K562 (cell line): ENCODE results near the gene ADAMTS2. TPM values are rescaled to one million over a fixed set of nuclear protein-coding genes. Genes with fewer than 3 reads are reported as not detected.

ENCODE experiments used
- ATAC-seq: fragments of 200-7000 bp; cut with Tn5 transposase; 3 replicates; pipeline ENCODE4 v1.9.1; 2020; ENCODE audit warnings: moderate library complexity
- BruUV-seq: library from RNA; stranded (reverse); fragments of 400-500 nt; replicated peaks from 2 replicates; lab custom pipeline; 2021; lab: Mats Ljungman, UMichigan
- CTCF ChIA-PET: fragments of 300-600 bp; formaldehyde crosslinking; extraction: SDS; loops from one replicate; lab custom pipeline; 2021; ENCODE audit warnings: low intra/inter-chr PET ratio; lab: Yijun Ruan, JAX
- POLR2A ChIA-PET: fragments of 300-600, 350-650 bp; sonication (Branson Sonifier 250); formaldehyde crosslinking; extraction: SDS; loops from one replicate; lab custom pipeline; 2021; ENCODE audit warnings: antibody characterized with exemption, inconsistent platforms; lab: Yijun Ruan, JAX
- DNase-seq, 4 experiments: peaks; one replicate each; pipeline versions ENCODE4 v3.0.0 to v3.0.0-alpha.2; 2011 to 2018; ENCODE audit warnings: low spot score in 3 of 4, mixed read lengths in 3 of 4; ENCODE audit errors: extremely low read depth in 1 of 4
- FAIRE-seq: peaks from 2 replicates; lab custom pipeline; 2011; peaks lifted over from hg19 to GRCh38; lab: Jason Lieb, UNC
- H2AFZ ChIP-seq: 2 replicates; pipeline ENCODE4 v1.6.0; 2011; ENCODE audit warnings: low read depth, low read length, control low read depth, inconsistent platforms
- H3K27ac ChIP-seq: fragments of 200-600 bp; 3 replicates; pipeline ENCODE4 v1.8.0; 2011; ENCODE audit warnings: low read depth, mild to moderate bottlenecking, control low read depth, inconsistent platforms, low read length, moderate library complexity, mixed read lengths; ENCODE audit errors: extremely low read depth
- H3K27me3 ChIP-seq, 2 experiments: fragments of 300-600 bp in 1 of 2; 2 replicates in 1 of 2; 3 replicates in 1 of 2; pipeline versions ENCODE4 v1.6.0 to v1.8.0; 2011; ENCODE audit warnings: inconsistent platforms in 2 of 2, low read length in 2 of 2, mild to moderate bottlenecking in 1 of 2, mixed read lengths in 1 of 2, moderate library complexity in 1 of 2; ENCODE audit not compliant: control insufficient read depth in 2 of 2, insufficient read depth in 2 of 2
- H3K36me3 ChIP-seq: fragments of 300-600 bp; 3 replicates; pipeline ENCODE4 v1.8.0; 2011; ENCODE audit warnings: mild to moderate bottlenecking, low read length, inconsistent platforms; ENCODE audit not compliant: control insufficient read depth, insufficient read depth
- H3K4me1 ChIP-seq, 2 experiments: fragments of 200-600 bp in 1 of 2; replicated peaks in 1 of 2; 2 replicates in 1 of 2; 3 replicates in 1 of 2; pipeline versions ENCODE4 v1.5.1 to v1.8.0; 2011; ENCODE audit warnings: inconsistent platforms in 2 of 2, low read length in 2 of 2, mild to moderate bottlenecking in 1 of 2, mixed read lengths in 1 of 2, moderate library complexity in 1 of 2; ENCODE audit not compliant: control insufficient read depth in 2 of 2, insufficient read depth in 2 of 2
- H3K4me2 ChIP-seq: 2 replicates; pipeline ENCODE4 v1.6.1; 2011; ENCODE audit warnings: low read length, control low read depth, inconsistent platforms, mixed read lengths; ENCODE audit not compliant: insufficient read depth
- H3K4me3 ChIP-seq: fragments of 200-600 bp; sonication (generic), shearing (Covaris generic); 2 replicates; pipeline ENCODE4 v1.5.1; 2016; ENCODE audit warnings: control low read depth, inconsistent platforms
- H3K79me2 ChIP-seq: fragments of 200-600 bp; 3 replicates; pipeline ENCODE4 v1.8.0; 2011; ENCODE audit warnings: low read length, inconsistent platforms; ENCODE audit not compliant: control insufficient read depth, insufficient read depth
- H3K9ac ChIP-seq, 2 experiments: 2 replicates each; pipeline versions ENCODE4 v1.6.0 to v1.6.1; 2011; ENCODE audit warnings: low read depth in 2 of 2, low read length in 2 of 2, control low read depth in 1 of 2, inconsistent platforms in 1 of 2, mild to moderate bottlenecking in 1 of 2, mixed read lengths in 1 of 2; ENCODE audit not compliant: insufficient read depth in 1 of 2
- H3K9me1 ChIP-seq: one replicate; pipeline ENCODE4 v1.6.0; 2011; ENCODE audit warnings: inconsistent platforms, mild to moderate bottlenecking, low read length, moderate library complexity; ENCODE audit not compliant: control insufficient read depth, insufficient read depth
- H3K9me3 ChIP-seq: replicated peaks from 2 replicates; pipeline ENCODE4 v1.5.1; 2011; ENCODE audit warnings: low read depth, low read length, inconsistent platforms; ENCODE audit not compliant: control insufficient read depth, insufficient read depth
- H4K20me1 ChIP-seq: replicated peaks from 2 replicates; pipeline ENCODE4 v1.6.1; 2011; ENCODE audit warnings: low read length, inconsistent platforms, mixed read lengths; ENCODE audit not compliant: control insufficient read depth, insufficient read depth
- CAMTA2 ChIP-seq: fragments of 250-450 bp; sonication (Bioruptor Pico); conservative IDR thresholded peaks from 2 replicates; pipeline ENCODE4 v1.5.1; 2022
- EHMT2 ChIP-seq: fragments of 450-650 bp; IDR thresholded peaks from 2 replicates; pipeline ENCODE4 v1.6.1; 2018; ENCODE audit warnings: antibody characterized with exemption
- ETV6 ChIP-seq, 3 experiments: fragments of 150-350 bp in 1 of 3; sonication (generic) in 1 of 3; formaldehyde crosslinking in 1 of 3; IDR thresholded peaks; 2 replicates each; pipeline versions ENCODE4 v1.6.1 to v1.8.0; 2014 to 2022; ENCODE audit warnings: borderline replicate concordance in 2 of 3, low read depth in 2 of 3, antibody characterized with exemption in 1 of 3, low read length in 1 of 3, mild to moderate bottlenecking in 1 of 3, missing genetic modification reagents in 1 of 3
- FOXP1 ChIP-seq: sonication (generic); formaldehyde crosslinking; IDR thresholded peaks from 2 replicates; pipeline ENCODE4 v1.8.0; 2022; ENCODE audit warnings: mild to moderate bottlenecking, missing genetic modification reagents
- HMG20A ChIP-seq: fragments of 450-650 bp; formaldehyde crosslinking; conservative IDR thresholded peaks from 2 replicates; pipeline ENCODE4 v1.4.0; 2020; ENCODE audit warnings: mild to moderate bottlenecking, mixed read lengths
- LCOR ChIP-seq: sonication (generic); formaldehyde crosslinking; IDR thresholded peaks from 2 replicates; pipeline ENCODE4 v1.8.0; 2022; ENCODE audit warnings: mild to moderate bottlenecking, missing genetic modification reagents
- MTA1 ChIP-seq: fragments of 450-650 bp; IDR thresholded peaks from 2 replicates; pipeline ENCODE4 v1.6.1; 2017; ENCODE audit warnings: borderline replicate concordance
- WGBS: fragments of 100-300 bp; shearing (Covaris generic); methylation state at CpG from one replicate; pipeline ENCODE4 v1.1.6; 2016; ENCODE audit warnings: low coverage, mixed read lengths; ENCODE audit not compliant: insufficient coverage; ENCODE audit errors: missing lambda C conversion rate; 5-methylcytosine and 5-hydroxymethylcytosine counted together
- in situ Hi-C: fragments of 300-500 bp; cut with MboI; formaldehyde crosslinking; loops from 4 replicates; pipeline ENCODE4 v1.15.0; 2018; ENCODE audit warnings: inconsistent platforms, mixed read lengths
- intact Hi-C: fragments of 100-400 bp; cut with micrococcal nuclease; formaldehyde crosslinking; loops from 2 replicates; pipeline ENCODE4 v1.14.2; 2022
- polyA plus RNA-seq, 8 experiments: library from polyadenylated mRNA; depleted of rRNA in 4 of 8; stranded (reverse) in 5 of 8; unstranded in 3 of 8; fragments of >200 nt; fragmentation: Nextera tagmentation in 2 of 8; fragmentation: Illumina TruSeq in 1 of 8; extraction: Ambion mirVana in 2 of 8; extraction: Trizol in 1 of 8; gene quantifications; 2 replicates each; pipeline versions ENCODE4 v1.2.1 to v1.2.3, GENCODE V29; 2011 to 2014; ENCODE audit warnings: inconsistent platforms in 1 of 8, missing spikeins in 1 of 8
- total RNA-seq, 7 experiments: library from RNA; depleted of rRNA in 6 of 7; stranded (reverse); fragments of >200 nt in 6 of 7; fragmentation: Illumina TruSeq in 2 of 7; extraction: Trizol in 2 of 7; gene quantifications; 2 replicates each; pipeline versions ENCODE4 v1.2.1 to v1.2.3, GENCODE V29; 2011 to 2021; ENCODE audit warnings: low replicate concordance in 1 of 7

ADAMTS2 gene
- total and polyA plus RNA-seq, 9 of the 15 experiments (the other 6 are each of a cell fraction or from before 2014, with no cell fraction given): not detected

- intact Hi-C loops: no loop called here
- no peak for DNase-seq
- no peak overlapping the region for H3K4me3 ChIP-seq
- H3K9me3 ChIP-seq: no peaks in the 10 kb centered on the region
- POLR2A ChIA-PET: no interaction called here
- H3K9ac ChIP-seq: no peak overlapping the region
- no peaks in the 10 kb centered on the region for H3K79me2 ChIP-seq
- no peaks in the 10 kb centered on the region for H3K36me3 ChIP-seq
- no peaks in the 10 kb centered on the region for H3K9me1 ChIP-seq
- no peak for TF ChIP-seq MTA1
- no peak for TF ChIP-seq FOXP1 (CRISPR knock-in tag)
- no peak for TF ChIP-seq CAMTA2 (CRISPR knock-in tag)
- TF ChIP-seq LCOR (CRISPR knock-in tag): no peak
- TF ChIP-seq ETV6 (IDR thresholded peaks at IDR 0.05; ENCODE audit: borderline replicate concordance in 1 of 2, low read depth in 2 of 2, low read length in 1 of 2): no peak
- TF ChIP-seq ETV6 (CRISPR knock-in tag; IDR thresholded peaks at IDR 0.05; ENCODE audit: borderline replicate concordance): no peak
- TF ChIP-seq HMG20A (CRISPR knock-in tag): no peak
- TF ChIP-seq EHMT2: no peak
- ATAC-seq: no peak
- WGBS: under 1% methylated on average over 13 of the region's 14 CpGs
- in situ Hi-C loops: no loop called here
- no peak overlapping the region for H3K4me2 ChIP-seq
- no peak overlapping the region for H3K27ac ChIP-seq
- no peak for FAIRE-seq
- H2AFZ ChIP-seq: no peak overlapping the region
- CTCF ChIA-PET: interaction anchor here (0.7 kb wide), 1 partner anchor 1142 kb away, joined by 6 read pairs; no protein-coding TSS in a partner anchor
- no TSS peak for BruUV-seq
- H3K4me1 ChIP-seq: peaks cover 0 to 13% of the 10 kb centered on the region in 2 experiments; a peak in 2 of 5 replicates
- peaks cover 15 to 59% of the 10 kb centered on the region in 2 experiments for H3K27me3 ChIP-seq
- H4K20me1 ChIP-seq: no peaks in the 10 kb centered on the region; the same call in 1 of the 2 replicates
Measured at GRCh38 chr5:179300581-179301180, 44.6 kb downstream of the ADAMTS2 start.
